ENCODE measurements around the gene MCRIP1.
"Not testable (repeated sequence)": the region's sequence is repeated elsewhere in the genome, so short reads cannot be mapped to it uniquely, and the experiment has no call there.

The MCRIP1 gene

DNA sequence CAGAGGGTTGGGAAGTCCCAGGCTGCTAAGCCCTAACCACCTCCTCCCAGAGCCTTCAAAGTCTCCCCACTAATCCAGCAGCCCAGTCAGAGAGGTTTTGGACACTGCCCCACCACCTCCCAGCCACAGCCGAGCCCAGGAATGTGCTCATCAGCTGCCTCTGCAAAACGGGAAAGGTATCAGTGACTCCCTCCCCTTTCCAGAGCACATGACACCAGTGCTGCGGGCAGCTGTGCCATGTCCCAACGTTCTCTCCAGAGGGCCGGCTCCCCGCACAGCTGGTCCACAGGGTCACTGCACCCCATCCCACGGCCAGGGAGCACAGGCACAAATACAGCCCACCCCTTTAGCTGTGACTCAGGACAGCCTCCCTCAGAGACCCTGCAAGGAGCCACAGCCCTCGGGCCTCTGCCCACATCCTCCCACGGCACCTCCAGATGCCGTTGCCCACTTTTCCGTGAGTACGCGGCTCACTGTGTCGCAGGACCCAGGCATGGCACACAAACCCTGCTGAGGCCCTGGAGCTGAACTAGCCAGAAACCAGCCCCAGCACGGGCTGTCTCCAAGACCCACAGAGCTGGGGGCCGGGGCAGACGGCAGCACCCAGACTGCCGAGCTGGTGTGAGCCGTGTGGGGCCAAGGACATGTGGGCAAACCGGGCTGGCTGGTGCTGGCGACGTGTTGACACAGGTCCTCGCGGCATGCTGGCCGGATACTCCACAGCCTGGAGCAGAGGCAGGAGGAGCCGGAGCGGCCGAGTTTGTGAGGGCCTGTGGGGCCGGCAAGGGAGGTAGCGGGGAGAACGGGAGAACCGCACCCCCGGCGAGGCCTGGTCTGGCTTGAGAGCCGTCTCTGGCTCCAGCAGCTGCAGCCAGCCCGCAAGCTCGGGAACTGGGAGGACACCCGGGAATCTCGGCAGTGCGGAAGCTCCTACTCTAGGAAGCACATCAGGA, 8.0 kb upstream of the MCRIP1 start:
- no peak for DNase-seq

DNA sequence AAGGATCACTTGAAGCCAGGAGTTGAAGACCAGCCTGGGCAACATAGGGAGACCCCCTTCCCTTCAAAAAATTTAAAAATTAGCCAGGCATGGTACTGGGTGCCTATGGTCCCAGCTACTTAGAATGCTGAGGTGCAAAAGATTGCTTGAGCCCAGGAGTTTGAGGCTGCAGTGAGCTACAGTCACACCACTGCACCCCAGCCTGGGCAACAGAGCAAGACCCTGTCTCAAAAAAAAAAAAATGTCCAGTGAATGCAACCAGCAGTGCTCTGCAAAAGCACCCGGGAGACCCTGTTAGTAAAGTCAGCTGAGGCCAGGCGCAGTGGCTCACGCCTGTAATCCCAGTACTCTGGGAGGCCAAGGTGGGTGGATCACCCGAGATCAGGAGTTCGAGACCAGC, 7.0 kb upstream of the MCRIP1 start:
- not testable (repeated sequence) for DNase-seq

GRCh38 chr17:81839301-81839700, 6.2 kb upstream of the MCRIP1 start:
- no peak for DNase-seq

DNA sequence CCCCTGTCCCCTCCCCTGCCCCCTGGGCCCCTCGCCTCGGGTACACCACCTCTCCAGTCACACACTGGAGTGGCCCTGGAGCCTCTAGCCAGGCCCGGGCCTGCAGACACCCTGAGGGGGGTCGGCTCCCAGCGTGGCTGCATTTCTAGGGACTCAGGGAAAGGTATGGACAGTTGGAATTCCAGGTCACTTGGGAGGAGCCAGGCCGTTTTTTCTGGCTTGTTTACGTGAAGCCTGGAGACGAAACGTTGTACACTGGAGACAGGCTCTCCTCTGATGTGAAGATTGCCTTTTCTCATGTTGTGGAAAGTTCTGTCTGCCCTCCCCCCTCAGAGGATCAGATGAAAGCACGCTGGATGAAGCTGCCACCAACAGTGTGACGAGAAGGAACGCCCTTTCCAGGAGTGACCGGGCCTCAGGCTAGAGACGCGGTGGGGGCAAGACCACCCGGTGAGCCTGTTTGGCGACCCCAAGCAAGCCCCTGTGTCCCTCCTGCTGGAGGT, 5.7 kb upstream of the MCRIP1 start:
- DNase-seq, result no peak

GRCh38 chr17:81837641-81838040, 4.5 kb upstream of the MCRIP1 start:
- DNase-seq, result no peak

DNA sequence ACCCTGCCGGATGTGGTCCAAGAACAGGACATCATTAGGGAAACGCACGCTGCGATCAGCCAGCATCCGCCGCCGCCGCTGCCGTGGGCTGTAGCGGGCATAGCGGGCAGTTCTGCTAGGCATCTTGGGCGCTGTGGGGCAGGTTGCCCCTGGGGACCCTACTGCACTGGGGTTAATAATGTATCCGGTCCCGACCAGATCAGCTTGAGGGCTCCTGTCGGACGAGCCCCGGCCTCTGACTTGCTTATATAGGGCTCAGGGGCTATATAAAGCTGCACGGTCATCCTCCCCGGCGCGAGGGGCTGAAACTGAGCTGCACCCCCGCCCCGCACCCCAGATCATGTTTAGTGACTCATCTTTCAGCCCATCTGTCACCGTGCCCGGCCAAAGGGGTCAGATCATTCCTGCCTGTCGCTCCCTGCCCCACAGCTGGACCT, 1.8 kb upstream of the MCRIP1 start, which contains the start of gene PPP1R27:
TSS of gene PPP1R27 (minus strand) at position 220 of the 437 bp plus-strand sequence. CDS start at position 123, 97 bp downstream.
- no peak for DNase-seq

GRCh38 chr17:81833921-81834830, 1.1 kb upstream of the MCRIP1 start:
- DNase-seq, result no peak

GRCh38 chr17:81832608-81833159, 407 bp downstream of the MCRIP1 start:
- peak; percentile 81 for DNase-seq

DNA sequence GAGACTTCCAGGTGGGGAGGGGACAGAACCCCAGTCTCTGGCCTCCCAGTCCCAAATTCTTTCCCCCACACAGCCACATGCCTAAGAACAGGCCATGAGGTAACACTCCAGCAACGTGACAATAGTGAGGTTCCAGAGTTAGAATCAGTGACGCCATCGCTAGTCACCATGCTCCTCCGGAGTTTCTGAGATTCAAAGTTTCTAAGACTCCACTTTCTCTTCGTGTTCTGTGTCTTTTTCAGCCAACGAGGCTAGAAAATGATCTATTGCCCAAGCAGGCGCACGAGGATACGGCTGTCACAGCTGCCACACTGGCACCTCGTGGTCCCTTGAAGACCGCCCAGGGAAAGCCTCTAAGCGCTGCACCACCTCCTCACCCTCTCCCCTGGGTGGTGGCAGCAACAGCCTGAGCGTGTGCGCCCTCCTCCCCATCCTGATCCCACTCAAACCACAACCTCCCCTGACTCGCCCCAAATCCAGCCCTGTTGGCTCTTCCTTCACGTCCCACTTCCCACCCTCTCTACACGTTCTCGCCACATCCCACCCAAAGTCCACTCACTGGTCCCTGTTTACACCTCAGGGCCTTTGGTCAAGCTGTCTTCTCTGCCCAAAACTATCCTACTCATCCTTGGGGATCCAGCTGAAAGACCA, 1.0 kb downstream of the MCRIP1 start:
- peak; percentile 32 for DNase-seq

GRCh38 chr17:81831563-81831956, 1.5 kb downstream of the MCRIP1 start:
- DNase-seq, result no peak

GRCh38 chr17:81829858-81830257, 3.2 kb downstream of the MCRIP1 start:
- DNase-seq, result no peak

GRCh38 chr17:81828656-81829055, 4.4 kb downstream of the MCRIP1 start:
- no peak for DNase-seq

GRCh38 chr17:81825841-81826466, 7.1 kb downstream of the MCRIP1 start:
- DNase-seq, result no peak

DNA sequence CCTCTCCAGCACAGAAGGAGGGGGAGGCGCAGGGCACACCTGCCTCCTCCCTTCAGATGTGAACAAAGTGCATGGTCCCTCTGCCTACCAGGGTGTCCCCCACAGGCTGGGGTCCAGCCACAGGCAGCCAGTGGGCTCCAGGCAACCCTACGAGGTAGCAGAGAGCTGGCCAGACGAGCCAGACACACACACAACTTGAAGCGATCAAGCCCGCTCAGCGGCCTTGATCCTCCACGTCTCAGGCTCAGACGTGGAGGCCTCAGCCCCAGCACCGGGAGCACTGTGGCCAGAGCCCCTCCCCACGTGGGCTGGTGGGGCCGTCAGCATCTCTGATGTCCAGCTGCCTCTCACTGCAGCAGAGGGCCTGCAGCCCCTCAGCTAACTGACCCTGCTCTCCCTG, 8.5 kb downstream of the MCRIP1 start:
- no peak for DNase-seq

DNA sequence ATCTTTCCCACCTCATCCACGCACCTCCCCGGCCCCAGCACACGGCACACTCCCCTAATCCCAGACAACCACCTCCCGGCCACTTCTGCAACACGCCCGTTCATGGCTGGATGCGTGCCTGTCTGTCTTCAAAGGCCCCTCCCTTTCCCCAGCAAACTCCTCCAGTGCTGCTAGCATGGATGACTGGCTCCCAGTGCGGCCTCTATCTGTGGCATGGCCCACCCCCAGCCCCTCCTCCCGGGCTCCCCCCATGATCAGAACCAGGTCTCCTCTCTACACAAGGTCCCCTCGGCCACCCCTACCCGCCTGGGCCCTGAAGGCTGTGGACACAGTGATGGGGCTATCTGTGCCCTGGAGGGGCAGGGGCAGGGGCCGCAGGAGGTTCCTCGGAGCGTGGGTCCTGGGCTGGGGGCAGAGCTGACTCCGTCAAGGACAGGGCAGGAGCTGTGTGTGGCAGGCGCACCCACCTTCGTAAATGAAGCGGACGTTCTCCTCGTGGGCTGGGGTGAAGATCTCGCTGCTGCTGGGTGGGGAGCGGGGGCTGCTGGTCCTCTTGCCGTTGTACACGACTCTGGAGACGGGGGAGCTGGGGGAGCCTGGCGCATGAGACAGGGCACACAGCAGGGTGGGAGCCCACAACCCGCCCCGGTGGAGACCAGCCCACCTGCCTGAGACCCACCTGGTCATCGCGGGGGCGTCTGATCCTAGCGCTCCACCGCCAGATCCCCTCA, 9.1 kb downstream of the MCRIP1 start:
- no peak for DNase-seq

DNA sequence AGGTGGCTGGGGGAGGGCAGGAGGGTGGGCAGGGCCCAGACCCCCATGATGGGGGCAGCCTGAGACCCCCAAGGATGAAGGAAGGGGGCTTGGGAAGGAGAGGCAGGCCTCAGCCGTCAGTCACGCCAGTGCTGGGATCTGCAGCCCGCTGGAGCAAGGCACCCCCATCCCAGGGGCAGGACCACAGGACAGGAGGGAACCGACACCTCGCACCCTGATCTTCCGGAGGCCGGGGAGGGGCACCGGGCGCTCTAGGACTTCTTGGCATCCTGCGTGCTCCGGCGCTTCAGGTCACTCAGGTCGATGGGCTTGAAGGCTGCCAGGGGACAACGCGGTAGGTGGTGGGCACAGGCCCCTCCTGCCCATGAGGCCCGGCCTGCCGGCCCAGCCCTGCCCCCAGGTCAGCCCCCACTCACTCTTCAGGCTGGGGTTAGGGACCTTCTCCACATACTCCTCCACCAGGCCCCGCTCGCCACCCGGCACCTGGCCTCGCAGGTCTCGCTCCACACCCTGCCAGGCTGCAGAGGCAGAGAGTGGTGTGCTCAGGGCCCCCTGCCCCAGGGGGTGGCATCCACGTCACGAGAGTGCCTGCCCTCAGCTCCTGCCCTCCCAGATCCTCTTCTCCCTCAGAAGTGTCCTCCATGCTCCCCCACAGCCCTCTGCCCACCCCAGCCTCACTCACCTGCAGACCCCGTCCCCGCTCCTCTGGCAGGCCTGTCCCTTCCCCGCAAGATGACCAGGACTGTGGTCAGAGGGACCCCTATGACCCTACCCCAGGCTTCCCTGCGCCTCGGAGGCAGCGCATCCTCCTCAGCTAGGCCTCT, 9.9 kb downstream of the MCRIP1 start:
- no peak for DNase-seq

DNA sequence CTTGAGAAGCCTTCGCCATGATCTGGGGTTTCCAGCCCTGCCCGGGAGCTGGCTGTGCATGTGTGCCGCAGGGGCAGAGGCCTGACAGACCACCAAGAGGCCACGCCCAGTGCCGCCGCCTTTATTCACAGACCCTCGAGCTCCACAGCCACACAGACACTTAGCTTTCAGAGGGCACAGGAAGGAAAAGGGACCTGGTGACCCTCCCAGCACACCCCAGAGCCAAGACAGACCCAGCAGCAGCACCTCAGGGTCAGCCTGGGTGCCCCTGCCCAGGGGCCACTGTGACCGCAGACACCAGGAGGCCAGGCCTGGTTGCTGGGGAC, 10.8 kb downstream of the MCRIP1 start:
- DNase-seq, result no peak

DNA sequence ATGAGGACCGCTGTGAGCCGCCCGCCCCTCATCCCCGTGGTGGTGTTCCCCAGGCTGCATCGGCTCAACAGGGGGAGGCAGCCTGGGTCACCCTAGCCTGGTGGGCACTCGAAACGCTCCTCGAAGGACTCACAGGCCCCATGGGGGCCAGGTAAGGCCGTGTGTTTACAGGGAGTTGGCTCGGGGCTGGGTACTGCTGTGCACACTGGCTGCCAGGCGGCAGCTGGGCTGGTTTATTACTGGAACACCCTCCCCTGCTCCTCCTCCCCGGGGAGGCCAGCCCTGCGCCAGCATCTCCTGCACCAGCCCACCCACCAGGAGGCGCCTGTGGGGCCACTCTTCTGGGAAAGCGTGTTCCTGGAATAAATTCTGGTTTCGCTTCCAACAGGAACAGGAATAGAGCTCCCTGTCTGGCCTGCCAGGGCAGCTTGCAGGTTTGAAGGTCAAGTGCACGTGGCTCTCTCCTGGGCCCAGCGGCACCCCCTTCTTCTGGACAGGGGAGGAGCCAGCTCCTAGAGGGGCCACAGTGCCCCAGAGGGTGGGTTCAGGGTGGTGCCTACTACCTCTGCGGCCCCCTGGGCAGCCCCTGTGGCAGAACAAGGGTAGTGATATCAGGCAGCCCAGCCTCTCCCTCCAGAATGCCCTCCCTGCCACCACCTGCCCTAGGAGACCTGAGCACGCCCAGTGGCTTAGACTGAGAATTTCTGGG, 11.3 kb downstream of the MCRIP1 start:
- peak; percentile 89 for DNase-seq

- no peak for DNase-seq
Observed at GRCh38 chr17:81821147-81821546, 11.9 kb downstream of the MCRIP1 start.

GRCh38 chr17:81819708-81820107, 13.4 kb downstream of the MCRIP1 start:
- no peak for DNase-seq

Measured in SHP77 treated with DMSO at 0.1 percent for 48 hours (cell line).